KMS-11 (cell line): ENCODE results near the gene RAD51B.
"Not testable (repeated sequence)": the region's sequence is repeated elsewhere in the genome, so short reads cannot be mapped to it uniquely, and the experiment has no call there.

Experiments used
- H2AFZ ChIP-seq: fragments of 200-600 bp; sonication (generic); 2 replicates; pipeline ENCODE4 v1.6.1; 2016; ENCODE audit warnings: antibody characterized with exemption, mixed run types, low read depth
- H3K27ac ChIP-seq: fragments of 200-600 bp; sonication (generic); 2 replicates; pipeline ENCODE4 v1.6.1; 2016; ENCODE audit warnings: mild to moderate bottlenecking, mixed run types
- H3K27me3 ChIP-seq: fragments of 200-600 bp; sonication (generic); 2 replicates; pipeline ENCODE4 v1.6.1; 2017; ENCODE audit warnings: mild to moderate bottlenecking, low read depth, mixed run types, moderate library complexity; ENCODE audit not compliant: insufficient read depth
- H3K36me3 ChIP-seq: fragments of 200-600 bp; sonication (generic); 2 replicates; pipeline ENCODE4 v1.6.1; 2017; ENCODE audit warnings: mild to moderate bottlenecking, mixed run types; ENCODE audit not compliant: insufficient read depth
- H3K4me1 ChIP-seq: fragments of 200-600 bp; sonication (generic); 2 replicates; pipeline ENCODE4 v1.6.1; 2016; ENCODE audit warnings: mild to moderate bottlenecking, low read depth, mixed run types; ENCODE audit not compliant: poor library complexity, severe bottlenecking
- H3K4me2 ChIP-seq: fragments of 200-600 bp; sonication (generic); 2 replicates; pipeline ENCODE4 v1.7.0; 2016; ENCODE audit warnings: mild to moderate bottlenecking, mixed run types
- H3K4me3 ChIP-seq: fragments of 200-600 bp; sonication (generic); IDR thresholded peaks from 2 replicates; pipeline ENCODE4 v1.6.1; 2017; ENCODE audit warnings: low read depth, low read length, mixed read lengths; ENCODE audit not compliant: insufficient read depth
- H3K79me2 ChIP-seq: fragments of 200-600 bp; sonication (generic); 2 replicates; pipeline ENCODE4 v1.6.1; 2016; ENCODE audit warnings: low read depth, mixed run types; ENCODE audit not compliant: insufficient read depth
- H3K9ac ChIP-seq: fragments of 200-600 bp; sonication (generic); 2 replicates; pipeline ENCODE4 v1.6.1; 2016; ENCODE audit warnings: mild to moderate bottlenecking, mixed run types
- H4K20me1 ChIP-seq: fragments of 200-600 bp; sonication (generic); 2 replicates; pipeline ENCODE4 v1.6.1; 2016; ENCODE audit warnings: mild to moderate bottlenecking, mixed run types; ENCODE audit not compliant: insufficient read depth
- TF ChIP-seq, protein P1 (sequence below): fragments of 200-600 bp; sonication (generic); conservative IDR thresholded peaks from 2 replicates; pipeline ENCODE4 v1.6.1; 2017; ENCODE audit warnings: low read depth, mild to moderate bottlenecking, antibody characterized with exemption, low read length, moderate library complexity, mixed read lengths

RAD51B gene

DNA sequence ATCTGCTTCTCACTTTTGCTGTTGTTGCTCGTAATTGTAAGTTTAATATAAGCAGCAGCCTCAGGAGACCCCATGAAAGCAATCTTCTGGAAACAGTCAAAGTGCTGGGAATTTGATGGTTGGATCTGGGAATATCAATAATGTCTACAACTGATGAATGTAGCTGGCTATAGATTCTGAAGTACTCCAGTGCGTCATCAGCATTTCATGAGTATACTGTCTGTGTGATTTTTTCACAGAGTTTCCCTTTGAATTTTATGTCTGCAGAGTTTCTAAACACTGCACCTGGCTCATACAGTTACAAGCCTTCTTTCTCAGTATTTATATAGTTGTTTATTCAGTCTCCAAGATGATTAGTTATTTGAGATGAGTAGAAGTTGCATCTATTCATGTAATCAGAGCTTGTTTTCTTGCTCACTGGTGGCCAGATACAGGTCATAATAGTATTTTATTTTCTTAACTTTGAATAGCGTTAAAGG, 222.3 kb downstream of the RAD51B start:
- no peak overlapping the region for H3K9ac ChIP-seq
- H3K27me3 ChIP-seq: no peaks in the 10 kb centered on the region
- H3K4me1 ChIP-seq: no peaks in the 10 kb centered on the region
- H3K27ac ChIP-seq: no peak overlapping the region
- no peak overlapping the region for H2AFZ ChIP-seq
- H4K20me1 ChIP-seq: no peaks in the 10 kb centered on the region
- H3K36me3 ChIP-seq: no peaks in the 10 kb centered on the region
- H3K4me2 ChIP-seq: no peak overlapping the region
- H3K4me3 ChIP-seq: no peak overlapping the region
- TF ChIP-seq, protein P1, sequence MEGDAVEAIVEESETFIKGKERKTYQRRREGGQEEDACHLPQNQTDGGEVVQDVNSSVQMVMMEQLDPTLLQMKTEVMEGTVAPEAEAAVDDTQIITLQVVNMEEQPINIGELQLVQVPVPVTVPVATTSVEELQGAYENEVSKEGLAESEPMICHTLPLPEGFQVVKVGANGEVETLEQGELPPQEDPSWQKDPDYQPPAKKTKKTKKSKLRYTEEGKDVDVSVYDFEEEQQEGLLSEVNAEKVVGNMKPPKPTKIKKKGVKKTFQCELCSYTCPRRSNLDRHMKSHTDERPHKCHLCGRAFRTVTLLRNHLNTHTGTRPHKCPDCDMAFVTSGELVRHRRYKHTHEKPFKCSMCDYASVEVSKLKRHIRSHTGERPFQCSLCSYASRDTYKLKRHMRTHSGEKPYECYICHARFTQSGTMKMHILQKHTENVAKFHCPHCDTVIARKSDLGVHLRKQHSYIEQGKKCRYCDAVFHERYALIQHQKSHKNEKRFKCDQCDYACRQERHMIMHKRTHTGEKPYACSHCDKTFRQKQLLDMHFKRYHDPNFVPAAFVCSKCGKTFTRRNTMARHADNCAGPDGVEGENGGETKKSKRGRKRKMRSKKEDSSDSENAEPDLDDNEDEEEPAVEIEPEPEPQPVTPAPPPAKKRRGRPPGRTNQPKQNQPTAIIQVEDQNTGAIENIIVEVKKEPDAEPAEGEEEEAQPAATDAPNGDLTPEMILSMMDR: no peak
- H3K79me2 ChIP-seq: no peaks in the 10 kb centered on the region

DNA sequence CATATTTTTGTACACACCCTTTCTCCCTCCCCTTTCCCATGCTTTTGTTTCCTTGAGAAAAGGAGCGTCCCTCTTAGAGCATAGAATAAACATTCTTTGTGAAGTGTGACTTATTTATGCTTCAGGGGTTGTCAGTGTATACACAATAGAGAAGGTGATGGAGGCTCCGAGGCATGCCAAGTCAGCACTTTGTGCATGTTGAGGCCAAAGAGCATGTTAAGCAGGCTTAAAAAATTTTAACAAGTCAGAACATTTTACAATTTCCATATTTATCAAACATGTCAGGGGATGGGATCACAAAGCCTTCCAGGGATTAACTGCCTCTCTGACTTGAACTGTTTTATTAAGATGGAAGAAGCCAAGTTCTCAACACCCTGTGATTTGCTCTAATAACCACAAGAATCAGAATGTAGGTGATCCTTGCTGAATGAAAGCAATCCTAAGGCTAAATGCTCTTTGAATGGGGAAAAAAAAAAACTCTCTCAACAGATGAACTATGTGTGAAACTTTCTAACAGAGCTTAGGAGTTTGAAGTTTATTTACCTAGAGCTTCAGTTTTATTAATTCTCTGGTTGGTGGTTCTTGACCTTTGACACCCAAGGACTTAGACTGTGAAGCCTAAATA, 223.1 kb downstream of the RAD51B start:
- no peak overlapping the region for H3K4me2 ChIP-seq
- no peaks in the 10 kb centered on the region for H3K4me1 ChIP-seq
- TF ChIP-seq, protein P1: no peak
- H2AFZ ChIP-seq: no peak overlapping the region
- H3K36me3 ChIP-seq: no peaks in the 10 kb centered on the region
- no peaks in the 10 kb centered on the region for H3K27me3 ChIP-seq
- no peaks in the 10 kb centered on the region for H3K79me2 ChIP-seq
- H3K4me3 ChIP-seq: no peak overlapping the region
- H3K27ac ChIP-seq: no peak overlapping the region
- no peak overlapping the region for H3K9ac ChIP-seq
- H4K20me1 ChIP-seq: no peaks in the 10 kb centered on the region

DNA sequence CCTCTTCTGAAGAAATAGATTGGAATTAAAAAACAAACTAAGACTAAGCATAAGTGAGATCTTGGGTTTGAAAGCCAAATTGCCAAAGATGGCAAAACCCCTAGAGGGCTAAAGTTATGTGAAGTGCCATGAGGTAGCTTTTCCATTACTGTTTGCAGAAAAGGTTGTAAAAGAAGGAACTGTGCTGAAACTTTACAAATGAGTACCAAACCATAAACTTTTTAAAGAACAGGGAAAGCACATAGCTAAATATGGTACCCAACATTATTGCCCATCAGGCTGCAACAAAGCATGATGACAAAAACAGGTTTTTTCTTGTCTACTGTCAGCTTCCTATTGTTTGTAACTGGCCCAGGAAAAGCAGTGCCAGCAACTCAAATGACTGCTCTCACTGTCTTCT, 224.2 kb downstream of the RAD51B start:
- Histone ChIP-seq H2AFZ (no peak overlapping the region), H3K79me2 (no peaks in the 10 kb centered on the region), H3K9ac (no peak overlapping the region), H3K4me2 (no peak overlapping the region), H3K4me3 (no peak overlapping the region), H3K27ac (no peak overlapping the region), H4K20me1 (no peaks in the 10 kb centered on the region), H3K4me1 (no peaks in the 10 kb centered on the region), H3K36me3 (no peaks in the 10 kb centered on the region), H3K27me3 (no peaks in the 10 kb centered on the region)
- TF ChIP-seq, protein P1: no peak

DNA sequence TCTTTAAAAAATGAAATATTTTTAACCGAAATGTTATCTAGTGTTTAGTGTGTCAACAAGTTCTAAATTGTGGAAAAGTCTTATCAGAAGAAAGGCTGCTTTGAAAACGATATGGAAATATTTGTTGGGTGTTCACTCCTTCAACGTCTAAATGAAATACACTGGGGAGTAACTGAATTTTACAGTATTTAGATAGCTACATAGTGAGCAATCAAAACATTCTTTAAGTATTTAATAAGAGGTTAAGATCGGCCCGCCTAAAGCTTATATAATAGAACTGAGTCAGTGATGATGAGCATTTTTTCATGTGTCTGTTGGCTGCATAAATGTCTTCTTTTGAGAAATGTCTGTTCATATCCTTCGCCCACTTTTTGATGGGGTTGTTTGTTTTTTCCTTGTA, 228.3 kb downstream of the RAD51B start:
- H3K4me3 ChIP-seq: no peak overlapping the region
- no peaks in the 10 kb centered on the region for H3K4me1 ChIP-seq
- H3K4me2 ChIP-seq: no peak overlapping the region
- H3K36me3 ChIP-seq: no peaks in the 10 kb centered on the region
- no peak overlapping the region for H3K27ac ChIP-seq
- H2AFZ ChIP-seq: no peak overlapping the region
- no peaks in the 10 kb centered on the region for H3K27me3 ChIP-seq
- no peak overlapping the region for H3K9ac ChIP-seq
- H4K20me1 ChIP-seq: no peaks in the 10 kb centered on the region
- TF ChIP-seq, protein P1: no peak
- H3K79me2 ChIP-seq: no peaks in the 10 kb centered on the region

DNA sequence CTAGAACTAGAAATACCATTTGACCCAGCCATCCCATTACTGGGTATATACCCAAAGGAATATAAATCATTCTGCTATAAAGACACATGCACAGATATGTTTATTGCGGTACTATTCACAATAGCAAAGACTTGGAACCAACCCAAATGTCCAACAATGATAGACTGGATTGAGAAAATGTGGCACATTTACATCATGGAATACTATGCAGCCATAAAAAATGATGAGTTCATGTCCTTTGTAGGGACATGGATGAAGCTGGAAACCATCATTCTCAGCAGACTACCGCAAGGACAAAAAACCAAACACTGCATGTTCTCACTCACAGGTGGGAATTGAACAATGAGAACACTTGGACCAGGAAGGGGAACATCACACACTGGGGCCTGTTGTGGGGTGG, 229.2 kb downstream of the RAD51B start:
- H3K36me3 ChIP-seq, H3K4me2 ChIP-seq, H3K9ac ChIP-seq, H4K20me1 ChIP-seq, H3K4me3 ChIP-seq, H3K27me3 ChIP-seq, H3K4me1 ChIP-seq, H3K27ac ChIP-seq, H2AFZ ChIP-seq, H3K79me2 ChIP-seq: not testable (repeated sequence)
